Measurements from ENCODE around the gene AFF3.

DNA sequence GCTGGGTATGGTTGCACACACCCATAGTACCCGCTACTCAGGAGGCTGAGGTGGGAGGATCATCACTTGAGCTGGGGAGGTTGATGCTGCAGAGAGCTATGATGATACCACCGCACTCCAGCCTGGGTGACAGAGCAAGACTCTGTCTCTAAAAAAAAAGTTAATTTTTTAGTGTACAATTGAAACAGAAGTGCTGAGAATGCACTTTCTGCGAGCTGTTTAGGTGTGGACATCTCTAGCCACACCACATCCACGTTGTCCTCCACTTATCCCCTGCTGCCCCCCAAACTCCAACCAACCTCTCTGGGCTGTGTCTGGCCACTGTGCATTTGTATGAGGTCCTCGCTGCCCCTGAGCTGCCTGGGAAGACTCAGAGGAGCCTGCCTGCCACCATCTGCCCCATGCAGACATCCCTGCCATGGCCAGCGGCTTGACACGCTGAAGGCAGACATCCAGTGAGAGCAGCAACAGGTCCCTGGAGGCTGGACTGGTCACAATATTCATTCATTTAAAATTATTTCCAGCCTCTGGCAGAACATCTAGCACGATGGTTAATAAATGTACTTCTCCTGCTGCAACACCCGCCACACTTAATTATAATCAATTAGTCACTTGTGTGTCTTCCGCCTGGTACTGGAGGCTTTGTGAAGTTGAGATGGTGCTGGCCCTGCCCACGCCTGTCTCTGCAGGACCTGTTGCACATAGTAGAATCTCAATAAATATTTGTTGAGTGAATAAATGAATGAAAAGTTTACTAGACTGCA lies 3.7 kb upstream of the AFF3 start:
- TF ChIP-seq CTCF (conservative IDR thresholded peaks at IDR 0.05 in 1 of 2, IDR thresholded peaks at IDR 0.05 in 1 of 2; ENCODE audit: extremely low read depth in 1 of 2, insufficient read depth in 1 of 2, low read depth in 1 of 2, low read length in 2 of 2) (no peak), EZH2 (IDR thresholded peaks at IDR 0.05; ENCODE audit: borderline replicate concordance, low read length) (no peak)

All from mammary epithelial cell (primary cell).